Anterior cingulate cortex (tissue), 58 donors: ENCODE measurements around the gene JAKMIP3.

Experiments
- DNase-seq, 58 donors: peaks; one replicate each; lab custom pipeline; 2025; lab: John Stamatoyannopoulos, UW

The JAKMIP3 gene

GRCh38 chr10:132096863-132097478, 31.2 kb downstream of the JAKMIP3 start:
- no peak for DNase-seq

- DNase-seq = no peak
Measured at GRCh38 chr10:132097609-132098377, 32.0 kb downstream of the JAKMIP3 start.

GRCh38 chr10:132098539-132099388, 33.0 kb downstream of the JAKMIP3 start:
- no peak for DNase-seq

- DNase-seq = no peak
Measured at GRCh38 chr10:132099389-132100090, 33.8 kb downstream of the JAKMIP3 start.

GRCh38 chr10:132100091-132100481, 34.3 kb downstream of the JAKMIP3 start:
- no peak for DNase-seq

GRCh38 chr10:132100556-132101349, 35.0 kb downstream of the JAKMIP3 start:
- DNase-seq = no peak

GRCh38 chr10:132101529-132101928, 35.8 kb downstream of the JAKMIP3 start:
- peak in 4 of 58 donors; percentile 33 to 46 (median 42) for DNase-seq

GRCh38 chr10:132102071-132102716, 36.4 kb downstream of the JAKMIP3 start:
- DNase-seq = no peak

- no peak for DNase-seq
Measured at GRCh38 chr10:132102717-132103110, 37.0 kb downstream of the JAKMIP3 start.

GRCh38 chr10:132103116-132103910, 37.6 kb downstream of the JAKMIP3 start:
- no peak for DNase-seq

- no peak for DNase-seq
Measured at GRCh38 chr10:132104062-132104461, 38.3 kb downstream of the JAKMIP3 start.

GRCh38 chr10:132104471-132105301, 38.9 kb downstream of the JAKMIP3 start:
- DNase-seq = no peak

- DNase-seq = no peak
Measured at GRCh38 chr10:132105302-132105995, 39.7 kb downstream of the JAKMIP3 start.

- DNase-seq = no peak
Measured at GRCh38 chr10:132106431-132106830, 40.7 kb downstream of the JAKMIP3 start.

- DNase-seq = peak in 6 of 58 donors; percentile 22 to 46 (median 36)
Measured at GRCh38 chr10:132107186-132107948, 41.6 kb downstream of the JAKMIP3 start.
